Glutamatergic neuron (in vitro differentiated cells): ENCODE results near the gene RDX. TPM values are rescaled to one million over a fixed set of nuclear protein-coding genes. Genes with fewer than 3 reads are reported as not detected.

Experiments
- DNase-seq: peaks from one replicate; pipeline ENCODE4 v3.0.0; 2022
- H3K27ac Mint-ChIP-seq: one replicate; pipeline ENCODE4 v1.8.0; 2020; ENCODE audit warnings: mild to moderate bottlenecking, mixed read lengths, inconsistent platforms; ENCODE audit not compliant: unreplicated experiment
- H3K27me3 Mint-ChIP-seq: one replicate; pipeline ENCODE4 v1.8.0; 2020; ENCODE audit warnings: mild to moderate bottlenecking, moderate library complexity, mixed read lengths, inconsistent platforms; ENCODE audit not compliant: unreplicated experiment
- H3K36me3 Mint-ChIP-seq: one replicate; pipeline ENCODE4 v1.8.0; 2020; ENCODE audit warnings: mild to moderate bottlenecking, mixed read lengths, inconsistent platforms; ENCODE audit not compliant: unreplicated experiment
- H3K4me1 Mint-ChIP-seq: one replicate; pipeline ENCODE4 v1.8.0; 2020; ENCODE audit warnings: mild to moderate bottlenecking, low read depth, mixed read lengths, inconsistent platforms; ENCODE audit not compliant: unreplicated experiment
- H3K4me3 Mint-ChIP-seq: one replicate; pipeline ENCODE4 v1.8.0; 2020; ENCODE audit warnings: mild to moderate bottlenecking, mixed read lengths, inconsistent platforms; ENCODE audit not compliant: unreplicated experiment
- H3K9me3 Mint-ChIP-seq: one replicate; pipeline ENCODE4 v1.8.0; 2020; ENCODE audit warnings: mild to moderate bottlenecking, moderate library complexity, mixed read lengths, inconsistent platforms; ENCODE audit not compliant: unreplicated experiment
- CTCF ChIP-seq: fragments of 200-600 bp; sonication (generic); IDR thresholded peaks from one replicate; pipeline ENCODE4 v1.5.0; 2021; ENCODE audit not compliant: partially characterized antibody, unreplicated experiment
- total RNA-seq: library from RNA; stranded (reverse); fragmentation: NEBNext Ultra II Directional; extraction: Animal tissue kit (Norgen Biotek cat#: 25700); gene quantifications from one replicate; pipeline ENCODE4 v1.2.1, GENCODE V29; 2021; ENCODE audit not compliant: unreplicated experiment

The RDX gene
- total RNA-seq, 1 donor from 2014 or later, result 71.7 TPM

GRCh38 chr11:110338684-110339083, 42.3 kb upstream of the RDX start:
- DNase-seq, result no peak

GRCh38 chr11:110337570-110338193, 41.3 kb upstream of the RDX start:
- no peaks in the 10 kb centered on the region for H3K9me3 Mint-ChIP-seq
- no peak overlapping the region for H3K4me3 Mint-ChIP-seq
- no peaks in the 10 kb centered on the region for H3K36me3 Mint-ChIP-seq
- no peak for DNase-seq
- no peaks in the 10 kb centered on the region for H3K4me1 Mint-ChIP-seq
- TF ChIP-seq CTCF, result no peak
- H3K27me3 Mint-ChIP-seq, result no peaks in the 10 kb centered on the region
- no peak overlapping the region for H3K27ac Mint-ChIP-seq

More at GRCh38 chr11:110338684-110339083, 42.3 kb upstream of the RDX start:
- Mint-ChIP-seq H3K4me1 (no peaks in the 10 kb centered on the region), H3K27ac (no peak overlapping the region), H3K9me3 (no peaks in the 10 kb centered on the region), H3K36me3 (no peaks in the 10 kb centered on the region), H3K27me3 (no peaks in the 10 kb centered on the region), H3K4me3 (no peak overlapping the region)
- TF ChIP-seq CTCF, result no peak

GRCh38 chr11:110336054-110336453, 39.6 kb upstream of the RDX start:
- no peak overlapping the region for H3K27ac Mint-ChIP-seq
- no peaks in the 10 kb centered on the region for H3K27me3 Mint-ChIP-seq
- H3K36me3 Mint-ChIP-seq, result no peaks in the 10 kb centered on the region
- no peak for TF ChIP-seq CTCF
- H3K4me1 Mint-ChIP-seq, result no peaks in the 10 kb centered on the region
- no peak for DNase-seq
- H3K4me3 Mint-ChIP-seq, result no peak overlapping the region
- no peaks in the 10 kb centered on the region for H3K9me3 Mint-ChIP-seq

GRCh38 chr11:110335358-110335757, 38.9 kb upstream of the RDX start:
- H3K27me3 Mint-ChIP-seq, result no peaks in the 10 kb centered on the region
- H3K36me3 Mint-ChIP-seq, result no peaks in the 10 kb centered on the region
- H3K4me1 Mint-ChIP-seq, result no peaks in the 10 kb centered on the region
- TF ChIP-seq CTCF, result no peak
- no peak overlapping the region for H3K27ac Mint-ChIP-seq
- no peak for DNase-seq
- no peaks in the 10 kb centered on the region for H3K9me3 Mint-ChIP-seq
- no peak overlapping the region for H3K4me3 Mint-ChIP-seq

- no peak overlapping the region for H3K4me3 Mint-ChIP-seq
- H3K9me3 Mint-ChIP-seq, result no peaks in the 10 kb centered on the region
- no peak overlapping the region for H3K27ac Mint-ChIP-seq
- no peak for TF ChIP-seq CTCF
- DNase-seq, result no peak
- H3K36me3 Mint-ChIP-seq, result peaks cover 9% of the 10 kb centered on the region
- no peaks in the 10 kb centered on the region for H3K4me1 Mint-ChIP-seq
- H3K27me3 Mint-ChIP-seq, result no peaks in the 10 kb centered on the region
These were observed 35.2 kb upstream of the RDX start for GRCh38 chr11:110331626-110332025.
